ENCODE measurements around the gene CNBD2.
A peak's percentile ranks its signal among the peaks of the same experiment; 100 is the strongest.
"Not testable (repeated sequence)": the region's sequence is repeated elsewhere in the genome, so short reads cannot be mapped to it uniquely, and the experiment has no call there.

The CNBD2 gene

DNA sequence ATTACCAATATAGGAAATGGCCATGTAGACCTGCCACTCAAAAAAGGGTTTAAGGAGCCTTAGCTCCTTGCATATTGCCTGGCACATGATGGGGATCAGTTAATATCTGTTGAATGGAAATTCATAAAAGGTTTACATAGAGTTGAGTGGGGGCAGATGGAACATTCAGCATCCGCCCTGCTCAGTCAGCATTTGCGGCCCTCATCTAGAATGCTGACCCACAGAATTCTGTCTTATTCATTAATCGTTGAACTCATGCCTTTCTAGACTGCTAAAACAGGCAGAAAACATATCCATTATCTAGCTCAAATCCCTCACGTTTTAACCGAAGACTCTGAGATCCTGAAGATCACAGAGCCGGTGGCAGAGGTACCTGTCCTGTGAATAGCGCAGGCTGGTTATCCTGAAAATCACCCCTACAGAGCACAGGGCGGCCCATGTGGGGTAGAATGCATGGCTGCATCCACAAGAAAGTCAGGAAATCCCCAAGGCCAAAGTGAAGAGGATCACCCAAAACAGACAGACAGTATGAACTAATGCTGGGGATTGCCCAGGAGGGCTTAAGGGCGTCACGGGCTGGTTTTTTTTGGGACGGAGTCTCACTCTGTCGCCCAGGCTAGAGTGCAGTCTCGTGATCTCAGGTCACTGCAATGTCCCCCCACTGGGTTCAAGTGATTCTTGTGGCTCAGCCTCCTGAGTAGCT, 59.9 kb downstream of the CNBD2 start:
- no peak for DNase-seq

- DNase-seq, result no peak
These were observed 61.8 kb downstream of the CNBD2 start for GRCh38 chr20:36030149-36030548.

DNA sequence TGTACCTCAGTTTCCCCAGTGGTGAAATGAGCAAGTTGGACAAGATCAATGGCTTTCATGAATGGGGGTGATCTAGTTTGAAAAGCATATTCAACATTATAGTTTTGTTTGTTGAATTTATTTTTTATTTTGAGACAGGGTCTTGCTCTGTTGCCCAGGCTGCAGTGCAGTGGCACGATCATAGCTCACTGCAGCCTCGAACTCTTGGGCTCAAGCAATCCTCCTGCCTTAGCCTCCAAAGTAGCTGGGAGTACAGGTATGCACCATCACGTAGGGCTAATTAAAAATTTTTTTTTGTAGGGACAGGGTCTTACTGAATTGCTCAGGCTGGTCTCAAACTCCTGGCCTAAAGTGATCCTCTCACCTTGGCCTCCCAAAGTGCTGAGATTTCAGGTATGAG, 63.4 kb downstream of the CNBD2 start:
- no peak for DNase-seq

- no peak for DNase-seq
These were observed 66.5 kb downstream of the CNBD2 start for GRCh38 chr20:36034875-36035274.

- DNase-seq, result no peak
These were observed 67.4 kb downstream of the CNBD2 start for GRCh38 chr20:36035745-36036144.

DNA sequence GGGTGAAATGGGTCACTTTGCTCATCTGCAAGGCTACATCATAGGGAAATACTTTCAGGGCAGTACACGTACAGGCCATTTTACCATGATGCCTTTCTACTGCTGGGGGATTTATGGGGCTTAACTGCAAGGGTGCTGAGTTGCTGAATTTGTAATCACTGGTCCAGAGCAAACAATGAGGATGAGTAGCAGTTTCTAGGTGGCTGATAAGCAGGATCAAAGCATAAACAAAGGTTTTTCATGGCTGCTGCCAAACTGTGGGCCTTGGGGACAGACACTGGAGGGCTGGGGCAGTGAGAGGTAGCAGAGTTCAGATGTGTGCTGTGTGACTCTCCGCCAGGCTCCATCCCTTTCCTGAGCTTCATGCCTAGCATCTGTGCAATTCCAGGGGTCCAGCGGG, 68.3 kb downstream of the CNBD2 start:
- no peak for DNase-seq

GRCh38 chr20:36040571-36040970, 72.2 kb downstream of the CNBD2 start:
- no peak for DNase-seq

DNA sequence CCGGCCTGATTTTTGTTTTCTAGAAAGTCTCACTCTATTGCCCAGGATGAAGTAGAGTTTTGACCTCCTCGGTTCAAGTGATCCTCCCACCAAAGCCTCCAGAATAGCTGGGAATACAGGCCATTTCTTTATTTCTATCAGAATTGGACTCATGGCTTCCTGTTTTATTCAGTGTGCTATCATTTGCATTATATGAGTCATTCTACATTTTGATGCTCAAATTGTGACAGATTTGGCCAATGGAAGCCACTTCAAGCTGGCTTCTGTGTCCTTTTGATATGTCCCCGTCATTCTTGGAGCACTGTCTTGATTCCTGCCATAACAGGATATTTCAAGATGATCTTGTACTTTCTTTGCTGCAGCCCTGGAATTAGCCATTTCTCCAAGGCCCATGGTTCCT, 75.1 kb downstream of the CNBD2 start:
- DNase-seq, result no peak

DNA sequence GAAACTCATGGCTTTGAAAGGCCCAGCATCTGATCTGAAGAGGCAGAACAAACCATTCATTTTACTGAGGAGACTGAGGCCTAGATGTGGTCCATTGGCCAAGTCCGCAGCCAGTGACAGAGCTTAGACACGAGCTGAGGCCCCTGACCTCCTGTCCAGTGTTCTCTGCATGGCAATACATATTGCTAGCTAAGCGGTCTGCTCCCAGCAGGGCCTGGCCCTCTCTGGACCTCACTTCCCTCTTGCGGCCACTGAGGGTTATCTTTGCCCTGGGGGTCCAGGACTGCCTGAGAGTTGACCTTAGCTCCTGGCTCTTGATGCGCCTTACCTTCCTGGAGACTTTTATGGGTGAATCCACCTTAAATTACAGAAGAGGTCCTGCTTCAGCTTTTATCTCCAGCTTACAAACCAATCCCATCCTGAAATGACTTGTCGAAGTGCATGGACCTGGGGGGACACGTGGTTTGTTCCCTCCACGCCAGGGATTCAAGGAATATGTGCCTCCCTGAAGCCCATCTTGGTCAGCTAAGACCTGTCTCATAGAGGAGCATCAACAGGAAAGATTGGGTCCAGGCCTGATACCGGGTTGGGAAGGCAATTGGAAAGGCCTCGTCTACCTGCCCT, 75.6 kb downstream of the CNBD2 start:
- DNase-seq, result no peak

- DNase-seq, result no peak
These were observed 77.0 kb downstream of the CNBD2 start for GRCh38 chr20:36045373-36045714.

DNA sequence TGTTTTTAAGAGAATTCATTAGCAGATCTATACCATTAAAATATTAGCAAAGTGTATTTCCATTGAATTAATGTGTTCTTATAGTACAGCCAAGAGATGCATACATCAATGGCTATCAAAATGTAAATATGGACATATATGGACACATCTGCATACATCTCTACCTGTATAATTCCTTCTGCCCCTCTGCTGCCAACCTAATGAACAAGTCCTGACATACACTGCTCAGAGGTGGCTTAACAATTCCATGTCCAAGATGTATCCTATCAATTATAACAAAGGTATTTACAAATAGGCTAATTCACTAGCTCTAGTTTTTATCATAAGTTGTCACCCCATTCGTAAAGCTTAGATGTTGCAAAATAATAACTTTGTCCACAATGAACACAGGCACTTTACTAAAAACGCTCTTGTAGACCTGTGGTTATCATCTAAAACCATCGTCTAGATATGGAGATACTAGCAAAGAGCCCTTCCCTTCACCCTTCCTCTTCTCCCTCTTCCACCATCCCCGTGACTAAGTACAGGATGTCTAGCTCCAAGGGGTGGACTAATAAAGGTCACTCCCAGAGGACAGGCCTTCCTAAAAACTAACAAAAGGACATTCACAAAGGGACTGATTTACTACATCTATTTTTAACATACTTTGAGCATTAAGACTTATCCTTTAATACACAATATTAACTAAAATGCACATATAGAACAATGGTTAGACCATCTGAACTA, 77.8 kb downstream of the CNBD2 start:
- DNase-seq, result not testable (repeated sequence)

- DNase-seq, result not testable (repeated sequence)
These were observed 81.0 kb downstream of the CNBD2 start for GRCh38 chr20:36049408-36049807.

- DNase-seq, result peak; percentile 84
These were observed 82.3 kb downstream of the CNBD2 start for GRCh38 chr20:36050436-36051317.

DNA sequence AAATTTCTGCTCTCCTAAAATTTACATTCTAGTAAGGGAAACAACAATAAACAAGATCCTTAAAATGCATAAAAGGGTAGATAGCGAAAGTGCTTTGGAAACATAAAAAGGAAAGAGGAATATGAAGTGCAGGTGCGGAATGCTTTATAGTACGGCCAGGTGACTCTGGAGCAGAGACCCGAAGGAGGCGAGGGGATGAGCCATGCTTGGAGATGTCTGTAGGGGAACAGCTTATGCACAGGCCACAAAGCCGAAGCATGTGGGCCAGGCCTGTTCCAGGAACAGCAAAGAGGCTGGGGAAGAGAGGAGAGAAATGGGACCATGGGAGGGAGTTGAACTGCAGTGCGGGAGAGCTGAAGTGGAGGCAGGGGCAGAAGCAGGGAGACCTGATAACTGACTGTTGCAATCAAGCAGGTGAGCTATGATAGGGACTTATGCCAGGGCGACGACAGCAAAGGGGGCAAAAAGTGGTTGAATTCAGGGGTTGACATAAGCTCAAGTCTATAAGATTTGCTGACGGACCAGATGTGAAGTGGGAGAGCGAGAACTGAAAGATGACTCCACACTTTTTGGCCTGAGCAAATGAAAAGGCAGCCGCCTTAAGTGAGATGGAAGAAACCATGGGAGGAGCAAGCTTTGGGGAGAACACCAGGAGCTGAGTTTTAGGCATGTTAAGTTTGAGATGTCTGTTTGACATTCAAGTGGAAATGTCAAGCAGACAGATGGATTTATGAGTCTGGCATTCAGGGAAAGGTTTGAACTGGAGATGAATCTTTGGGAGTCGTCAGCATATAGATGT, 83.1 kb downstream of the CNBD2 start:
- no peak for DNase-seq

- no peak for DNase-seq
These were observed 83.7 kb downstream of the CNBD2 start for GRCh38 chr20:36052117-36052513.

- DNase-seq, result not testable (repeated sequence)
These were observed 85.6 kb downstream of the CNBD2 start for GRCh38 chr20:36053863-36054518.

DNA sequence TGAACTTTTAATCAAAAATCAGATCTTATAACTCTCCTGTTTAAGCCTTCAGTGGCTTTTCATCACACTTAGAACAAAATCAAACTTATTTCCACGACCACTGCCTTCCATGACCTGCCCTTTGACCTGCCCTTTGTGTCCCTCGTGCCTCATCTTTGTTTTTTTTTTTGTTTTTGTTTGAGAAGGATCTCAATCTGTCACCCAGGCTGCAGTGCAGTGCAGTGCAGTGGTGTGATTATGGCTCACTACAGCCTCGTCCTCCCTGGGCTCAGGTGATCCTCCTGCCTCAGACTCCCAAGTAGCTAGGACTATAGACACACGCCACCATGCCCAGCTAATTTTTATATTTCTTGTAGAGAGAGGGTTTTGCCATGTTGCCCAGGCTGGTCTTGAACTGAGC, 86.8 kb downstream of the CNBD2 start:
- no peak for DNase-seq

GRCh38 chr20:36060676-36061075, 92.3 kb downstream of the CNBD2 start:
- no peak for DNase-seq

GRCh38 chr20:36061754-36062153, 93.4 kb downstream of the CNBD2 start:
- DNase-seq, result no peak

DNA sequence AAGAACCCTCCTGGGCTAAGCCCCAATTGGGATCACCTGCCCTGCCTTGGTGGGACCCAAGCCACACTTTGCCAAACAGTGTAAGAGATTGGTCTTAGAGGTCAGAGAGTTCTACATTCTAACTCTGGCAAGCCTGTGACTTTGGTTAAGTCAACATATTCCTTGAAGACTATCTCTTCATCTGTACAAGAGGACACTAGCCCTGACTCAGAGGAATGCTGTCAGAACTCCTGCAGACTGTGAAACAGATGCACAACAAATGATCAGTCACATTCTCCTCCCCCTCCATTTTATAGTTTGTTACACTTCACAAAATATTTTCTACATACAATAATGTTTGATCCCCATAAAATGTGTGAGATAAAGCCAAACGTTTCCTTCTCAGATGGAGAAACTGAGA, 94.4 kb downstream of the CNBD2 start:
- no peak for DNase-seq

GRCh38 chr20:36063916-36064657, 95.7 kb downstream of the CNBD2 start:
- DNase-seq, result no peak
